GM23338 (cell line): ENCODE measurements around the gene TBL3. TPM values are rescaled to one million over a fixed set of nuclear protein-coding genes. Genes with fewer than 3 reads are reported as not detected.

Experiments
- ATAC-seq: fragments of 200-7000 bp; cut with Tn5 transposase; 3 replicates; pipeline ENCODE4 v1.9.1; 2020
- DNase-seq: peaks from one replicate; pipeline ENCODE4 v3.0.0-alpha.2; 2015; ENCODE audit warnings: low spot score
- H2AFZ ChIP-seq: fragments of 200-600 bp; sonication (generic); 2 replicates; pipeline ENCODE4 v1.8.0; 2016; ENCODE audit warnings: antibody characterized with exemption, mild to moderate bottlenecking, moderate library complexity
- H3F3A ChIP-seq: fragments of 200-600 bp; sonication (generic); replicated peaks from 2 replicates; pipeline ENCODE4 v1.8.0; 2017; ENCODE audit warnings: antibody characterized with exemption, mixed run types, low read depth
- H3K27ac ChIP-seq: fragments of 200-600 bp; sonication (generic); 2 replicates; pipeline ENCODE4 v1.6.1; 2016; ENCODE audit warnings: low read depth
- H3K27me3 ChIP-seq: fragments of 200-600 bp; sonication (generic); 2 replicates; pipeline ENCODE4 v1.8.0; 2016; ENCODE audit warnings: mild to moderate bottlenecking, mixed run types, moderate library complexity; ENCODE audit not compliant: insufficient read depth
- H3K36me3 ChIP-seq: fragments of 200-600 bp; sonication (generic); 2 replicates; pipeline ENCODE4 v1.8.0; 2016; ENCODE audit warnings: mild to moderate bottlenecking; ENCODE audit not compliant: insufficient read depth
- H3K4me1 ChIP-seq: fragments of 200-600 bp; sonication (generic); 2 replicates; pipeline ENCODE4 v1.8.0; 2016; ENCODE audit warnings: mild to moderate bottlenecking, moderate library complexity; ENCODE audit not compliant: insufficient read depth
- H3K4me2 ChIP-seq: fragments of 200-600 bp; sonication (generic); 2 replicates; pipeline ENCODE4 v1.7.1; 2017; ENCODE audit warnings: mixed run types
- H3K4me3 ChIP-seq: fragments of 200-600 bp; sonication (generic); 2 replicates; pipeline ENCODE4 v1.6.1; 2016; ENCODE audit warnings: mixed run types
- H3K79me2 ChIP-seq: fragments of 200-600 bp; sonication (generic); replicated peaks from 2 replicates; pipeline ENCODE4 v1.8.0; 2017; ENCODE audit warnings: mild to moderate bottlenecking; ENCODE audit not compliant: insufficient read depth
- H3K9me2 ChIP-seq: fragments of 200-600 bp; sonication (generic); 2 replicates; pipeline ENCODE4 v1.8.0; 2017; ENCODE audit not compliant: insufficient read depth
- H4K20me1 ChIP-seq: fragments of 200-600 bp; sonication (generic); replicated peaks from 2 replicates; pipeline ENCODE4 v1.8.0; 2017; ENCODE audit warnings: mild to moderate bottlenecking; ENCODE audit not compliant: insufficient read depth
- H3K27ac Mint-ChIP-seq: 2 replicates; pipeline ENCODE4 v1.8.0; 2020; ENCODE audit warnings: inconsistent platforms, mild to moderate bottlenecking, moderate library complexity, mixed read lengths
- H3K27me3 Mint-ChIP-seq: 3 replicates; pipeline ENCODE4 v1.8.0; 2022; ENCODE audit warnings: low read depth, mild to moderate bottlenecking, moderate library complexity, mixed read lengths, inconsistent platforms; ENCODE audit not compliant: insufficient read depth, poor library complexity
- H3K36me3 Mint-ChIP-seq: 3 replicates; pipeline ENCODE4 v1.8.0; 2021; ENCODE audit warnings: low read depth, mild to moderate bottlenecking, inconsistent platforms, moderate library complexity, mixed read lengths
- H3K4me1 Mint-ChIP-seq: 3 replicates; pipeline ENCODE4 v1.8.0; 2020; ENCODE audit warnings: mild to moderate bottlenecking, inconsistent platforms, mixed read lengths
- H3K4me3 Mint-ChIP-seq: 3 replicates; pipeline ENCODE4 v1.8.0; 2021; ENCODE audit warnings: moderate library complexity, mild to moderate bottlenecking, inconsistent platforms, mixed read lengths
- H3K9me3 Mint-ChIP-seq: 3 replicates; pipeline ENCODE4 v1.8.0; 2020; ENCODE audit warnings: moderate library complexity, mild to moderate bottlenecking, inconsistent platforms, mixed read lengths
- CREB1 ChIP-seq: fragments of 250-450 bp; sonication (Bioruptor Pico); IDR thresholded peaks from 2 replicates; pipeline ENCODE4 v1.5.0; 2020; ENCODE audit warnings: low read depth, mild to moderate bottlenecking, moderate library complexity
- EZH2 ChIP-seq: fragments of 200-600 bp; sonication (generic); IDR thresholded peaks from one replicate; pipeline ENCODE4 v1.8.0; 2017; ENCODE audit warnings: antibody characterized with exemption, mild to moderate bottlenecking, low read depth; ENCODE audit not compliant: unreplicated experiment
- EZH2phosphoT487 ChIP-seq: fragments of 200-600 bp; sonication (generic); IDR thresholded peaks from one replicate; pipeline ENCODE4 v1.8.1; 2018; ENCODE audit warnings: antibody characterized with exemption; ENCODE audit not compliant: unreplicated experiment
- JUNB ChIP-seq: IDR thresholded peaks from one replicate; pipeline ENCODE4 v1.6.1; 2016; ENCODE audit warnings: antibody characterized with exemption; ENCODE audit not compliant: unreplicated experiment
- NANOG ChIP-seq: IDR thresholded peaks from 2 replicates; pipeline ENCODE4 v1.6.1; 2016; ENCODE audit warnings: antibody characterized with exemption, borderline replicate concordance
- POLR2AphosphoS5 ChIP-seq: IDR thresholded peaks from 2 replicates; pipeline ENCODE4 v1.6.1; 2016; ENCODE audit warnings: antibody characterized with exemption, low read depth
- STAT1 ChIP-seq: IDR thresholded peaks from one replicate; pipeline ENCODE4 v1.6.1; 2016; ENCODE audit warnings: antibody characterized with exemption; ENCODE audit not compliant: unreplicated experiment
- ZNF114 ChIP-seq: fragments of 250-450 bp; sonication (Bioruptor Pico); IDR thresholded peaks from 2 replicates; pipeline ENCODE4 v1.5.0; 2020; ENCODE audit warnings: mild to moderate bottlenecking, moderate library complexity
- ZNF331 ChIP-seq: fragments of 250-450 bp; sonication (Bioruptor Pico); IDR thresholded peaks from 2 replicates; pipeline ENCODE4 v1.5.0; 2020; ENCODE audit warnings: low read depth, mild to moderate bottlenecking, moderate library complexity
- polyA plus RNA-seq: library from polyadenylated mRNA; unstranded; fragments of >200 nt; fragmentation: Nextera tagmentation; extraction: Ambion mirVana; gene quantifications from 2 replicates; pipeline ENCODE4 v1.2.1, GENCODE V29; 2016
- total RNA-seq: library from RNA; depleted of rRNA; stranded (reverse); fragments of >200 nt; shearing (Covaris generic); gene quantifications from 2 replicates; pipeline ENCODE4 v1.2.3, GENCODE V29; 2014
- TF ChIP-seq, protein P1 (sequence below): fragments of 250-450 bp; sonication (Bioruptor Pico); IDR thresholded peaks from 2 replicates; pipeline ENCODE4 v1.5.0; 2020; ENCODE audit warnings: mild to moderate bottlenecking, moderate library complexity
- TF ChIP-seq, protein P2 (sequence below): IDR thresholded peaks from one replicate; pipeline ENCODE4 v1.6.1; 2018; ENCODE audit warnings: antibody characterized with exemption; ENCODE audit not compliant: unreplicated experiment
- TF ChIP-seq, protein P3 (sequence below), 2 experiments: fragments of 200-600 bp in 1 of 2; sonication (generic) in 1 of 2; conservative IDR thresholded peaks; 2 replicates each; pipeline versions ENCODE4 v1.5.1 to v1.6.1; 2016 to 2017; ENCODE audit warnings: antibody characterized with exemption in 2 of 2, low read depth in 2 of 2, mild to moderate bottlenecking in 2 of 2, moderate library complexity in 1 of 2
- TF ChIP-seq, protein P4 (sequence below): IDR thresholded peaks from 2 replicates; pipeline ENCODE4 v1.6.1; 2016; ENCODE audit warnings: antibody characterized with exemption

The TBL3 gene
- total and polyA plus RNA-seq, 2 experiments from 2014 or later: 67.0 to 157 TPM

DNA sequence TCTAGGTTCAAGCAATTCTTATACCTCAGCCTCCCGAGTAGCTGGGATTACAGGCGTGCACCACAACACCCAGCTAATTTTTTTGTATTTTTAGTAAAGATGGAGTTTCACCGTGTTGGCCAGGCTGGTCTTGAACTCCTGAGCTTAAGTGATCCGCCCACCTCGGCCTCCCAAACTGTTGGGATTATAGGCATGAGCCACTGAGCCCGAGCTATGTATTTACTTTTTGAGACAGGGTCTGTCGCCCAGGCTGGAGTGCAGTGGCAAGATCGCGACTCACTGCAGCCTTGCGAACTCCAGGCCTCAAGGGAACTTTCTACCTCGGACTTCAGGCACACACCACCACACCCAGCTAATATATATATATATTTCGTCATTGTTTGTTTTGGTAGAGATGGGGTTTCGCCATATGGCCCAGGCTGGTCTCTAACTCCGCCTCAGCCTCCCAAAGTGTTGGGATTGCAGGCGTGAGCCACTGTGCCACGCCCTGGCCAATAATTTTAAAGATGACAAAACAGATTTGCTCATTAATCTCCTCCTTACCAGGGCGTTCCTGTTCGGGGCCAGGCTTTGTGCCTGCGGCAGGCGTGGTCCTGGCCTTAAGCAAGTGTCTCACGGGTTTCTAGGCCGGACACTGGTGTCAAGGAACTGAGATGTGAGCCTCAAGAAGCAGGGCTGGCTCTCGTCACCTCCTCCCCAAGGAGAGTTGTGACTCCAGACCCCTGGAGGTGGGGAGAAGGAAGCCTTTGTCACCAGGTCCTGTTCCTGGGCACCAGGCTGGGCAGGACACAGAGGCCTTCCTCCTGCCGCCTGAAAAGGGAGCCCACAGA is 43.5 kb downstream of the TBL3 start:
- Mint-ChIP-seq H3K9me3 (no peaks in the 10 kb centered on the region), H3K4me3 (no peak overlapping the region), H3K4me1 (peaks cover 1% of the 10 kb centered on the region; the same call in 1 of the 3 replicates), H3K27me3 (peaks cover 26% of the 10 kb centered on the region), H3K36me3 (no peaks in the 10 kb centered on the region), H3K27ac (no peak overlapping the region)
- Histone ChIP-seq H3K4me3 (no peak overlapping the region), H3K4me1 (peaks cover 2% of the 10 kb centered on the region; the same call in 1 of the 2 replicates), H4K20me1 (no peaks in the 10 kb centered on the region; the same call in 1 of the 2 replicates), H3K4me2 (no peak overlapping the region), H2AFZ (no peak overlapping the region), H3K79me2 (no peaks in the 10 kb centered on the region), H3K27ac (no peak overlapping the region), H3K36me3 (no peaks in the 10 kb centered on the region), H3K9me2 (no peaks in the 10 kb centered on the region), H3K27me3 (peaks cover 26% of the 10 kb centered on the region), H3F3A (peaks cover 6% of the 10 kb centered on the region)
- ATAC-seq (no peak), DNase-seq (no peak)
- TF ChIP-seq EZH2 (no peak), JUNB (no peak), ZNF331 (no peak), CREB1 (CRISPR knock-in tag) (no peak), STAT1 (no peak), POLR2AphosphoS5 (no peak), NANOG (no peak), EZH2phosphoT487 (no peak), ZNF114 (no peak)
- TF ChIP-seq, protein P1, sequence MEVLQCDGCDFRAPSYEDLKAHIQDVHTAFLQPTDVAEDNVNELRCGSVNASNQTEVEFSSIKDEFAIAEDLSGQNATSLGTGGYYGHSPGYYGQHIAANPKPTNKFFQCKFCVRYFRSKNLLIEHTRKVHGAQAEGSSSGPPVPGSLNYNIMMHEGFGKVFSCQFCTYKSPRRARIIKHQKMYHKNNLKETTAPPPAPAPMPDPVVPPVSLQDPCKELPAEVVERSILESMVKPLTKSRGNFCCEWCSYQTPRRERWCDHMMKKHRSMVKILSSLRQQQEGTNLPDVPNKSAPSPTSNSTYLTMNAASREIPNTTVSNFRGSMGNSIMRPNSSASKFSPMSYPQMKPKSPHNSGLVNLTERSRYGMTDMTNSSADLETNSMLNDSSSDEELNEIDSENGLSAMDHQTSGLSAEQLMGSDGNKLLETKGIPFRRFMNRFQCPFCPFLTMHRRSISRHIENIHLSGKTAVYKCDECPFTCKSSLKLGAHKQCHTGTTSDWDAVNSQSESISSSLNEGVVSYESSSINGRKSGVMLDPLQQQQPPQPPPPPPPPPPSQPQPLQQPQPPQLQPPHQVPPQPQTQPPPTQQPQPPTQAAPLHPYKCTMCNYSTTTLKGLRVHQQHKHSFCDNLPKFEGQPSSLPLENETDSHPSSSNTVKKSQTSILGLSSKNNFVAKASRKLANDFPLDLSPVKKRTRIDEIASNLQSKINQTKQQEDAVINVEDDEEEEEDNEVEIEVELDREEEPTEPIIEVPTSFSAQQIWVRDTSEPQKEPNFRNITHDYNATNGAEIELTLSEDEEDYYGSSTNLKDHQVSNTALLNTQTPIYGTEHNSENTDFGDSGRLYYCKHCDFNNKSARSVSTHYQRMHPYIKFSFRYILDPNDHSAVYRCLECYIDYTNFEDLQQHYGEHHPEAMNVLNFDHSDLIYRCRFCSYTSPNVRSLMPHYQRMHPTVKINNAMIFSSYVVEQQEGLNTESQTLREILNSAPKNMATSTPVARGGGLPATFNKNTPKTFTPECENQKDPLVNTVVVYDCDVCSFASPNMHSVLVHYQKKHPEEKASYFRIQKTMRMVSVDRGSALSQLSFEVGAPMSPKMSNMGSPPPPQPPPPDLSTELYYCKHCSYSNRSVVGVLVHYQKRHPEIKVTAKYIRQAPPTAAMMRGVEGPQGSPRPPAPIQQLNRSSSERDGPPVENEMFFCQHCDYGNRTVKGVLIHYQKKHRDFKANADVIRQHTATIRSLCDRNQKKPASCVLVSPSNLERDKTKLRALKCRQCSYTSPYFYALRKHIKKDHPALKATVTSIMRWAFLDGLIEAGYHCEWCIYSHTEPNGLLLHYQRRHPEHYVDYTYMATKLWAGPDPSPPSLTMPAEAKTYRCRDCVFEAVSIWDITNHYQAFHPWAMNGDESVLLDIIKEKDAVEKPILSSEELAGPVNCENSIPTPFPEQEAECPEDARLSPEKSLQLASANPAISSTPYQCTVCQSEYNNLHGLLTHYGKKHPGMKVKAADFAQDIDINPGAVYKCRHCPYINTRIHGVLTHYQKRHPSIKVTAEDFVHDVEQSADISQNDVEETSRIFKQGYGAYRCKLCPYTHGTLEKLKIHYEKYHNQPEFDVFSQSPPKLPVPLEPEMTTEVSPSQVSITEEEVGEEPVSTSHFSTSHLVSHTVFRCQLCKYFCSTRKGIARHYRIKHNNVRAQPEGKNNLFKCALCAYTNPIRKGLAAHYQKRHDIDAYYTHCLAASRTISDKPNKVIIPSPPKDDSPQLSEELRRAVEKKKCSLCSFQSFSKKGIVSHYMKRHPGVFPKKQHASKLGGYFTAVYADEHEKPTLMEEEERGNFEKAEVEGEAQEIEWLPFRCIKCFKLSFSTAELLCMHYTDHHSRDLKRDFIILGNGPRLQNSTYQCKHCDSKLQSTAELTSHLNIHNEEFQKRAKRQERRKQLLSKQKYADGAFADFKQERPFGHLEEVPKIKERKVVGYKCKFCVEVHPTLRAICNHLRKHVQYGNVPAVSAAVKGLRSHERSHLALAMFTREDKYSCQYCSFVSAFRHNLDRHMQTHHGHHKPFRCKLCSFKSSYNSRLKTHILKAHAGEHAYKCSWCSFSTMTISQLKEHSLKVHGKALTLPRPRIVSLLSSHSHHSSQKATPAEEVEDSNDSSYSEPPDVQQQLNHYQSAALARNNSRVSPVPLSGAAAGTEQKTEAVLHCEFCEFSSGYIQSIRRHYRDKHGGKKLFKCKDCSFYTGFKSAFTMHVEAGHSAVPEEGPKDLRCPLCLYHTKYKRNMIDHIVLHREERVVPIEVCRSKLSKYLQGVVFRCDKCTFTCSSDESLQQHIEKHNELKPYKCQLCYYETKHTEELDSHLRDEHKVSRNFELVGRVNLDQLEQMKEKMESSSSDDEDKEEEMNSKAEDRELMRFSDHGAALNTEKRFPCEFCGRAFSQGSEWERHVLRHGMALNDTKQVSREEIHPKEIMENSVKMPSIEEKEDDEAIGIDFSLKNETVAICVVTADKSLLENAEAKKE (CRISPR knock-in tag): no peak
- TF ChIP-seq, protein P2, sequence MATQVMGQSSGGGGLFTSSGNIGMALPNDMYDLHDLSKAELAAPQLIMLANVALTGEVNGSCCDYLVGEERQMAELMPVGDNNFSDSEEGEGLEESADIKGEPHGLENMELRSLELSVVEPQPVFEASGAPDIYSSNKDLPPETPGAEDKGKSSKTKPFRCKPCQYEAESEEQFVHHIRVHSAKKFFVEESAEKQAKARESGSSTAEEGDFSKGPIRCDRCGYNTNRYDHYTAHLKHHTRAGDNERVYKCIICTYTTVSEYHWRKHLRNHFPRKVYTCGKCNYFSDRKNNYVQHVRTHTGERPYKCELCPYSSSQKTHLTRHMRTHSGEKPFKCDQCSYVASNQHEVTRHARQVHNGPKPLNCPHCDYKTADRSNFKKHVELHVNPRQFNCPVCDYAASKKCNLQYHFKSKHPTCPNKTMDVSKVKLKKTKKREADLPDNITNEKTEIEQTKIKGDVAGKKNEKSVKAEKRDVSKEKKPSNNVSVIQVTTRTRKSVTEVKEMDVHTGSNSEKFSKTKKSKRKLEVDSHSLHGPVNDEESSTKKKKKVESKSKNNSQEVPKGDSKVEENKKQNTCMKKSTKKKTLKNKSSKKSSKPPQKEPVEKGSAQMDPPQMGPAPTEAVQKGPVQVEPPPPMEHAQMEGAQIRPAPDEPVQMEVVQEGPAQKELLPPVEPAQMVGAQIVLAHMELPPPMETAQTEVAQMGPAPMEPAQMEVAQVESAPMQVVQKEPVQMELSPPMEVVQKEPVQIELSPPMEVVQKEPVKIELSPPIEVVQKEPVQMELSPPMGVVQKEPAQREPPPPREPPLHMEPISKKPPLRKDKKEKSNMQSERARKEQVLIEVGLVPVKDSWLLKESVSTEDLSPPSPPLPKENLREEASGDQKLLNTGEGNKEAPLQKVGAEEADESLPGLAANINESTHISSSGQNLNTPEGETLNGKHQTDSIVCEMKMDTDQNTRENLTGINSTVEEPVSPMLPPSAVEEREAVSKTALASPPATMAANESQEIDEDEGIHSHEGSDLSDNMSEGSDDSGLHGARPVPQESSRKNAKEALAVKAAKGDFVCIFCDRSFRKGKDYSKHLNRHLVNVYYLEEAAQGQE: no peak
- TF ChIP-seq, protein P3, sequence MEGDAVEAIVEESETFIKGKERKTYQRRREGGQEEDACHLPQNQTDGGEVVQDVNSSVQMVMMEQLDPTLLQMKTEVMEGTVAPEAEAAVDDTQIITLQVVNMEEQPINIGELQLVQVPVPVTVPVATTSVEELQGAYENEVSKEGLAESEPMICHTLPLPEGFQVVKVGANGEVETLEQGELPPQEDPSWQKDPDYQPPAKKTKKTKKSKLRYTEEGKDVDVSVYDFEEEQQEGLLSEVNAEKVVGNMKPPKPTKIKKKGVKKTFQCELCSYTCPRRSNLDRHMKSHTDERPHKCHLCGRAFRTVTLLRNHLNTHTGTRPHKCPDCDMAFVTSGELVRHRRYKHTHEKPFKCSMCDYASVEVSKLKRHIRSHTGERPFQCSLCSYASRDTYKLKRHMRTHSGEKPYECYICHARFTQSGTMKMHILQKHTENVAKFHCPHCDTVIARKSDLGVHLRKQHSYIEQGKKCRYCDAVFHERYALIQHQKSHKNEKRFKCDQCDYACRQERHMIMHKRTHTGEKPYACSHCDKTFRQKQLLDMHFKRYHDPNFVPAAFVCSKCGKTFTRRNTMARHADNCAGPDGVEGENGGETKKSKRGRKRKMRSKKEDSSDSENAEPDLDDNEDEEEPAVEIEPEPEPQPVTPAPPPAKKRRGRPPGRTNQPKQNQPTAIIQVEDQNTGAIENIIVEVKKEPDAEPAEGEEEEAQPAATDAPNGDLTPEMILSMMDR (conservative IDR thresholded peaks at IDR 0.05; ENCODE audit: low read depth in 2 of 2): no peak
- TF ChIP-seq, protein P4, sequence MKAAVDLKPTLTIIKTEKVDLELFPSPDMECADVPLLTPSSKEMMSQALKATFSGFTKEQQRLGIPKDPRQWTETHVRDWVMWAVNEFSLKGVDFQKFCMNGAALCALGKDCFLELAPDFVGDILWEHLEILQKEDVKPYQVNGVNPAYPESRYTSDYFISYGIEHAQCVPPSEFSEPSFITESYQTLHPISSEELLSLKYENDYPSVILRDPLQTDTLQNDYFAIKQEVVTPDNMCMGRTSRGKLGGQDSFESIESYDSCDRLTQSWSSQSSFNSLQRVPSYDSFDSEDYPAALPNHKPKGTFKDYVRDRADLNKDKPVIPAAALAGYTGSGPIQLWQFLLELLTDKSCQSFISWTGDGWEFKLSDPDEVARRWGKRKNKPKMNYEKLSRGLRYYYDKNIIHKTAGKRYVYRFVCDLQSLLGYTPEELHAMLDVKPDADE: no peak
